Measurements from ENCODE around the gene EEFSEC. TPM values are rescaled to one million over a fixed set of nuclear protein-coding genes. Genes with fewer than 3 reads are reported as not detected.

EEFSEC gene
- total and polyA plus RNA-seq, 5 donors from 2014 or later = 16.9 to 21.9 (median 18.5) TPM

GRCh38 chr3:128170866-128171516, 17.7 kb downstream of the EEFSEC start:
- peaks cover 10 to 41% (median 24%) of the 10 kb centered on the region in 4 donors for H3K4me1 Mint-ChIP-seq
- Histone ChIP-seq H3K27ac (ENCODE audit: insufficient read depth, low read length, poor library complexity, severe bottlenecking) (no peak overlapping the region), H3K4me3 (ENCODE audit: low read depth, low read length) (no peak overlapping the region), H3K9me3 (ENCODE audit: control insufficient read depth in 2 of 2, low read length in 2 of 2) (no peaks in the 10 kb centered on the region), H3K36me3 (ENCODE audit: control insufficient read depth, insufficient read depth, low read length) (peaks cover 4% of the 10 kb centered on the region), H3K27me3 (ENCODE audit: control insufficient read depth, insufficient read depth, low read length) (no peaks in the 10 kb centered on the region), H3K4me1 (ENCODE audit: control insufficient read depth, insufficient read depth, low read length, poor library complexity, severe bottlenecking) (no peaks in the 10 kb centered on the region)
- H3K36me3 Mint-ChIP-seq = peaks cover 12% of the 10 kb centered on the region
- H3K4me3 Mint-ChIP-seq = no peak overlapping the region
- H3K27ac Mint-ChIP-seq = no peak overlapping the region
- DNase-seq (no peak), ATAC-seq (ENCODE audit: low read depth in 2 of 2) (no peak)
- H3K9me3 Mint-ChIP-seq = no peaks in the 10 kb centered on the region
- H3K27me3 Mint-ChIP-seq = no peaks in the 10 kb centered on the region

- Histone ChIP-seq H3K9me3 (ENCODE audit: control insufficient read depth in 2 of 2, low read length in 2 of 2) (no peaks in the 10 kb centered on the region), H3K4me3 (ENCODE audit: low read depth, low read length) (no peak overlapping the region), H3K4me1 (ENCODE audit: control insufficient read depth, insufficient read depth, low read length, poor library complexity, severe bottlenecking) (no peaks in the 10 kb centered on the region), H3K27me3 (ENCODE audit: control insufficient read depth, insufficient read depth, low read length) (no peaks in the 10 kb centered on the region), H3K36me3 (ENCODE audit: control insufficient read depth, insufficient read depth, low read length) (no peaks in the 10 kb centered on the region), H3K27ac (ENCODE audit: insufficient read depth, low read length, poor library complexity, severe bottlenecking) (no peak overlapping the region)
- Mint-ChIP-seq H3K9me3 (no peaks in the 10 kb centered on the region), H3K27me3 (no peaks in the 10 kb centered on the region), H3K27ac (no peak overlapping the region), H3K4me3 (no peak overlapping the region), H3K36me3 (peaks cover 7% of the 10 kb centered on the region), H3K4me1 (peaks cover 11 to 45% (median 29%) of the 10 kb centered on the region in 4 donors)
- no peak for ATAC-seq (ENCODE audit: low read depth in 2 of 2)
- DNase-seq = no peak
Measured at GRCh38 chr3:128173200-128173599, 19.9 kb downstream of the EEFSEC start.

GRCh38 chr3:128173849-128174248, 20.6 kb downstream of the EEFSEC start:
- no peak for DNase-seq
- H3K4me3 ChIP-seq (ENCODE audit: low read depth, low read length) = no peak overlapping the region
- H3K27ac Mint-ChIP-seq = no peak overlapping the region
- peaks cover 16 to 46% (median 30%) of the 10 kb centered on the region in 4 donors for H3K4me1 Mint-ChIP-seq
- H3K27ac ChIP-seq (ENCODE audit: insufficient read depth, low read length, poor library complexity, severe bottlenecking) = no peak overlapping the region
- peaks cover 7% of the 10 kb centered on the region for H3K36me3 Mint-ChIP-seq
- no peaks in the 10 kb centered on the region for H3K36me3 ChIP-seq (ENCODE audit: control insufficient read depth, insufficient read depth, low read length)
- no peaks in the 10 kb centered on the region for H3K9me3 Mint-ChIP-seq
- no peaks in the 10 kb centered on the region for H3K27me3 ChIP-seq (ENCODE audit: control insufficient read depth, insufficient read depth, low read length)
- no peak for ATAC-seq (ENCODE audit: low read depth in 2 of 2)
- H3K9me3 ChIP-seq (ENCODE audit: control insufficient read depth in 2 of 2, low read length in 2 of 2) = no peaks in the 10 kb centered on the region
- H3K27me3 Mint-ChIP-seq = no peaks in the 10 kb centered on the region
- no peaks in the 10 kb centered on the region for H3K4me1 ChIP-seq (ENCODE audit: control insufficient read depth, insufficient read depth, low read length, poor library complexity, severe bottlenecking)
- no peak overlapping the region for H3K4me3 Mint-ChIP-seq

- DNase-seq (no peak), ATAC-seq (ENCODE audit: low read depth in 2 of 2) (no peak)
- peaks cover 20 to 50% (median 34%) of the 10 kb centered on the region in 4 donors for H3K4me1 Mint-ChIP-seq
- no peaks in the 10 kb centered on the region for H3K4me1 ChIP-seq (ENCODE audit: control insufficient read depth, insufficient read depth, low read length, poor library complexity, severe bottlenecking)
- H3K27ac ChIP-seq (ENCODE audit: insufficient read depth, low read length, poor library complexity, severe bottlenecking) = no peak overlapping the region
- H3K4me3 Mint-ChIP-seq = no peak overlapping the region
- no peaks in the 10 kb centered on the region for H3K9me3 ChIP-seq (ENCODE audit: control insufficient read depth in 2 of 2, low read length in 2 of 2)
- no peaks in the 10 kb centered on the region for H3K27me3 Mint-ChIP-seq
- no peaks in the 10 kb centered on the region for H3K9me3 Mint-ChIP-seq
- no peak overlapping the region for H3K4me3 ChIP-seq (ENCODE audit: low read depth, low read length)
- peaks cover 12% of the 10 kb centered on the region for H3K36me3 Mint-ChIP-seq
- no peaks in the 10 kb centered on the region for H3K27me3 ChIP-seq (ENCODE audit: control insufficient read depth, insufficient read depth, low read length)
- H3K36me3 ChIP-seq (ENCODE audit: control insufficient read depth, insufficient read depth, low read length) = no peaks in the 10 kb centered on the region
- no peak overlapping the region for H3K27ac Mint-ChIP-seq
Measured at GRCh38 chr3:128174675-128175590, 21.7 kb downstream of the EEFSEC start.

- Histone ChIP-seq H3K27me3 (ENCODE audit: control insufficient read depth, insufficient read depth, low read length) (no peaks in the 10 kb centered on the region), H3K36me3 (ENCODE audit: control insufficient read depth, insufficient read depth, low read length) (no peaks in the 10 kb centered on the region), H3K9me3 (ENCODE audit: control insufficient read depth in 2 of 2, low read length in 2 of 2) (no peaks in the 10 kb centered on the region), H3K27ac (ENCODE audit: insufficient read depth, low read length, poor library complexity, severe bottlenecking) (no peak overlapping the region), H3K4me1 (ENCODE audit: control insufficient read depth, insufficient read depth, low read length, poor library complexity, severe bottlenecking) (no peaks in the 10 kb centered on the region), H3K4me3 (ENCODE audit: low read depth, low read length) (no peak overlapping the region)
- Mint-ChIP-seq H3K27ac (no peak overlapping the region), H3K4me1 (peaks cover 20 to 55% (median 38%) of the 10 kb centered on the region in 4 donors), H3K4me3 (no peak overlapping the region), H3K27me3 (no peaks in the 10 kb centered on the region), H3K36me3 (peaks cover 16% of the 10 kb centered on the region), H3K9me3 (no peaks in the 10 kb centered on the region)
- DNase-seq (no peak), ATAC-seq (ENCODE audit: low read depth in 2 of 2) (no peak)
Measured at GRCh38 chr3:128175768-128176167, 22.5 kb downstream of the EEFSEC start.

GRCh38 chr3:128176276-128176833, 23.1 kb downstream of the EEFSEC start:
- Mint-ChIP-seq H3K9me3 (no peaks in the 10 kb centered on the region), H3K4me1 (peaks cover 20 to 54% (median 37%) of the 10 kb centered on the region in 4 donors), H3K27me3 (no peaks in the 10 kb centered on the region), H3K4me3 (no peak overlapping the region), H3K36me3 (peaks cover 19% of the 10 kb centered on the region), H3K27ac (no peak overlapping the region)
- Histone ChIP-seq H3K4me3 (ENCODE audit: low read depth, low read length) (no peak overlapping the region), H3K27me3 (ENCODE audit: control insufficient read depth, insufficient read depth, low read length) (no peaks in the 10 kb centered on the region), H3K36me3 (ENCODE audit: control insufficient read depth, insufficient read depth, low read length) (no peaks in the 10 kb centered on the region), H3K9me3 (ENCODE audit: control insufficient read depth in 2 of 2, low read length in 2 of 2) (no peaks in the 10 kb centered on the region), H3K4me1 (ENCODE audit: control insufficient read depth, insufficient read depth, low read length, poor library complexity, severe bottlenecking) (no peaks in the 10 kb centered on the region), H3K27ac (ENCODE audit: insufficient read depth, low read length, poor library complexity, severe bottlenecking) (no peak overlapping the region)
- ATAC-seq (ENCODE audit: low read depth in 2 of 2) = no peak
- no peak for DNase-seq

GRCh38 chr3:128177865-128178264, 24.6 kb downstream of the EEFSEC start:
- H3K36me3 Mint-ChIP-seq = peaks cover 17% of the 10 kb centered on the region
- Histone ChIP-seq H3K27me3 (ENCODE audit: control insufficient read depth, insufficient read depth, low read length) (no peaks in the 10 kb centered on the region), H3K27ac (ENCODE audit: insufficient read depth, low read length, poor library complexity, severe bottlenecking) (no peak overlapping the region), H3K4me3 (ENCODE audit: low read depth, low read length) (no peak overlapping the region), H3K4me1 (ENCODE audit: control insufficient read depth, insufficient read depth, low read length, poor library complexity, severe bottlenecking) (no peaks in the 10 kb centered on the region), H3K9me3 (ENCODE audit: control insufficient read depth in 2 of 2, low read length in 2 of 2) (no peaks in the 10 kb centered on the region), H3K36me3 (ENCODE audit: control insufficient read depth, insufficient read depth, low read length) (no peaks in the 10 kb centered on the region)
- ATAC-seq (ENCODE audit: low read depth in 2 of 2) = no peak
- H3K9me3 Mint-ChIP-seq = no peaks in the 10 kb centered on the region
- peaks cover 20 to 51% (median 39%) of the 10 kb centered on the region in 4 donors for H3K4me1 Mint-ChIP-seq
- no peak for DNase-seq
- no peak overlapping the region for H3K4me3 Mint-ChIP-seq
- H3K27me3 Mint-ChIP-seq = no peaks in the 10 kb centered on the region
- H3K27ac Mint-ChIP-seq = peak overlapping the region in 1 of 3 donors; percentile 75
